Activated CD8-positive, alpha-beta memory T cell treated with anti-CD3 and anti-CD28 coated beads, Interleukin-2, amount 10 ng/mL, durations not matched to agents 7 days and 5 days (primary cell): ENCODE measurements around the gene SPRR4. TPM values are rescaled to one million over a fixed set of nuclear protein-coding genes. Genes with fewer than 3 reads are reported as not detected.
A peak's percentile ranks its signal among the peaks of the same experiment; 100 is the strongest.

Source experiments
- ATAC-seq: fragments of 150-1000 bp; cut with Tn5 transposase; one replicate; pipeline ENCODE4 v1.10.0; 2021; ENCODE audit warnings: moderate library complexity
- CTCF ChIA-PET: fragments of 350-600 bp; sonication (Branson Sonifier 250); formaldehyde crosslinking; loops from one replicate; lab custom pipeline; 2021; ENCODE audit warnings: antibody characterized with exemption; lab: Charles Lee
- DNase-seq: peaks from one replicate; pipeline ENCODE4 v3.0.0-alpha.2; 2020
- H3K27ac Mint-ChIP-seq: one replicate; pipeline ENCODE4 v1.8.0; 2021; ENCODE audit warnings: mild to moderate bottlenecking, mixed read lengths
- H3K27me3 Mint-ChIP-seq: one replicate; pipeline ENCODE4 v1.8.0; 2021; ENCODE audit warnings: mixed read lengths
- H3K36me3 Mint-ChIP-seq: one replicate; pipeline ENCODE4 v1.8.0; 2021; ENCODE audit warnings: mild to moderate bottlenecking, mixed read lengths
- H3K4me1 Mint-ChIP-seq: one replicate; pipeline ENCODE4 v1.8.0; 2021; ENCODE audit warnings: mixed read lengths
- H3K4me3 Mint-ChIP-seq: one replicate; pipeline ENCODE4 v1.8.0; 2021; ENCODE audit warnings: mild to moderate bottlenecking, moderate library complexity, mixed read lengths
- H3K9me3 Mint-ChIP-seq: one replicate; pipeline ENCODE4 v1.8.0; 2022; ENCODE audit warnings: low read depth, mixed read lengths
- total RNA-seq, 2 experiments: library from RNA; stranded (reverse); gene quantifications; one replicate each; pipeline ENCODE4 v1.2.3, GENCODE V29; 2021

Gene SPRR4
- total RNA-seq = not detected

DNA sequence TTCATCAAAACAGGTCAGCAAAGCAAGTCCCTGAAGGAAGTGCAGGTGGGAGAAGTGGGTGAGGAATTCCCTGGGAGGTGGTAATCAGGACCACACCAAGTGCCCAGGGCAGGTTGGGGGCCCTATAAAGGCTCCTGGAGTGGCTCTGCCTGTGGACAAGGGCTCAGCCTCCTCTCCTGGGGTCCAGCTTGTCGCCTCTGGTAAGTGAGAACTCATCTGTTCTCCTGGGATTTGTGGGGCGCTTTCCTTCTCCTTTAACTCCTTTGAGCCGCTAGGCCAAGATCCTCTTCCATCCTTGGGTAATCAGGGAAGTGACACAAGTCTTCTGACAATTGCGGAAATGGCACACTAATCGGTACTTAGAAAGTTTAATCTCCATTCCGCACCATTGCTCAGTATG is at the start of gene SPRR4:
Gene SPRR4, plus strand, starts transcription at position 154 of the 400 bp plus-strand sequence. CDS start 1,243 bp downstream, outside the sequence.
- DNase-seq (no peak), ATAC-seq (no peak)
- Mint-ChIP-seq H3K4me3 (no peak within 1 kb of the TSS), H3K9me3 (no peaks in the 10 kb centered on the region), H3K27me3 (peaks cover 5% of the 10 kb centered on the region), H3K4me1 (peaks cover 7% of the 10 kb centered on the region), H3K27ac (no peak within 1 kb of the TSS), H3K36me3 (no peaks in the 10 kb centered on the region)
- CTCF ChIA-PET = no interaction called here

- CTCF ChIA-PET = no interaction called here
- no peaks in the 10 kb centered on the region for H3K9me3 Mint-ChIP-seq
Observed at GRCh38 chr1:152924191-152924590, 46.3 kb upstream of the SPRR4 start.

GRCh38 chr1:152926091-152926490 is 44.4 kb upstream of the SPRR4 start:
- Mint-ChIP-seq H3K9me3 (no peaks in the 10 kb centered on the region), H3K4me1 (no peaks in the 10 kb centered on the region)

More at GRCh38 chr1:152924191-152924590, 46.3 kb upstream of the SPRR4 start:
- no peak for ATAC-seq
- DNase-seq = no peak
- Mint-ChIP-seq H3K4me3 (no peak overlapping the region), H3K27ac (no peak overlapping the region), H3K4me1 (no peaks in the 10 kb centered on the region), H3K27me3 (peaks cover 3% of the 10 kb centered on the region), H3K36me3 (no peaks in the 10 kb centered on the region)

GRCh38 chr1:152928671-152929070 is 41.8 kb upstream of the SPRR4 start:
- Mint-ChIP-seq H3K36me3 (no peaks in the 10 kb centered on the region), H3K4me1 (no peaks in the 10 kb centered on the region), H3K27me3 (peaks cover 20% of the 10 kb centered on the region), H3K4me3 (no peak overlapping the region), H3K9me3 (no peaks in the 10 kb centered on the region), H3K27ac (no peak overlapping the region)
- ATAC-seq (no peak), DNase-seq (no peak)
- CTCF ChIA-PET = no interaction called here

More at GRCh38 chr1:152926091-152926490, 44.4 kb upstream of the SPRR4 start:
- ATAC-seq (no peak), DNase-seq (no peak)
- Mint-ChIP-seq H3K27me3 (peaks cover 11% of the 10 kb centered on the region), H3K36me3 (no peaks in the 10 kb centered on the region), H3K4me3 (no peak overlapping the region), H3K27ac (no peak overlapping the region)
- CTCF ChIA-PET = interaction anchor here (1.1 to 1.8 kb wide), 3 partner anchors 50 to 272 kb away, joined by 3 to 4 read pairs (median 4); no protein-coding TSS in a partner anchor

DNA sequence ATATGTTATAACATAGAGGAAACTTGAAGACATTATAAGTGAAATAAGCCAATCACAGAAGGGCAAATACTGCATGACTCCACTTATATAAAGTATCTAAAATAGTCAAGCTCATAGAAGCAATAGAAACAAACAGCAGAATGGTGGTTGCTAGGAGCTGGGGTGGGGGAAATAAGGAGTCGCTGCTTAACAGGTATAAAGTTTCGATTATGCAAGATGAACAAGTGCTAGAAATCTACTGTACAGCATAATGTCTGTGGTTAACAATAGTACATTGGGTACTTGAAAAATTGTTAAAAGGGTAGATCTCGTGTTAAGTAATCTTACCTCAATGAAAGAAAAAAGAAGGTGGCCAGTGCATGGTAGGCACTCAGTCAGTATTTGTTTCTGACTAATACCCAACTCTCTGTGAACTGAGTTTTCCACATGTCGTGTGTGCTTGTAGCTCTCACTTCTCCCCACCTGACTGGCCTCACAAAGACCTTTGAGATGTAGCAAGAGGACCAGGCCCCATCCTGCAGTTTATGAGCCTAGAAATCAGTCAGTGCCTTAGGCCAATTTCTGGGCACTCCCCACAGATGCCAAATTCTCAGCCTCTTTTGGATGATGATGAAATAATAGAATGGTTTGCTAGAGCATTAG is 38.2 kb upstream of the SPRR4 start:
- Mint-ChIP-seq H3K27me3 (peaks cover 20% of the 10 kb centered on the region), H3K4me1 (no peaks in the 10 kb centered on the region), H3K36me3 (no peaks in the 10 kb centered on the region), H3K27ac (no peak overlapping the region), H3K9me3 (no peaks in the 10 kb centered on the region), H3K4me3 (no peak overlapping the region)
- CTCF ChIA-PET = no interaction called here
- ATAC-seq (no peak), DNase-seq (peak; percentile 30)

GRCh38 chr1:152933196-152933595 is 37.3 kb upstream of the SPRR4 start:
- H3K4me1 Mint-ChIP-seq = no peaks in the 10 kb centered on the region
- no peak for DNase-seq
- no peak overlapping the region for H3K27ac Mint-ChIP-seq
- H3K36me3 Mint-ChIP-seq = no peaks in the 10 kb centered on the region
- H3K9me3 Mint-ChIP-seq = no peaks in the 10 kb centered on the region
- CTCF ChIA-PET = no interaction called here
- H3K27me3 Mint-ChIP-seq = peaks cover 20% of the 10 kb centered on the region
- H3K4me3 Mint-ChIP-seq = no peak overlapping the region
- no peak for ATAC-seq

GRCh38 chr1:152940614-152941013 is 29.8 kb upstream of the SPRR4 start:
- DNase-seq = no peak
- no peaks in the 10 kb centered on the region for H3K27me3 Mint-ChIP-seq
- no peak overlapping the region for H3K27ac Mint-ChIP-seq
- ATAC-seq = no peak
- H3K36me3 Mint-ChIP-seq = no peaks in the 10 kb centered on the region
- no peaks in the 10 kb centered on the region for H3K9me3 Mint-ChIP-seq
- CTCF ChIA-PET = no interaction called here
- H3K4me3 Mint-ChIP-seq = no peak overlapping the region
- H3K4me1 Mint-ChIP-seq = no peaks in the 10 kb centered on the region

DNA sequence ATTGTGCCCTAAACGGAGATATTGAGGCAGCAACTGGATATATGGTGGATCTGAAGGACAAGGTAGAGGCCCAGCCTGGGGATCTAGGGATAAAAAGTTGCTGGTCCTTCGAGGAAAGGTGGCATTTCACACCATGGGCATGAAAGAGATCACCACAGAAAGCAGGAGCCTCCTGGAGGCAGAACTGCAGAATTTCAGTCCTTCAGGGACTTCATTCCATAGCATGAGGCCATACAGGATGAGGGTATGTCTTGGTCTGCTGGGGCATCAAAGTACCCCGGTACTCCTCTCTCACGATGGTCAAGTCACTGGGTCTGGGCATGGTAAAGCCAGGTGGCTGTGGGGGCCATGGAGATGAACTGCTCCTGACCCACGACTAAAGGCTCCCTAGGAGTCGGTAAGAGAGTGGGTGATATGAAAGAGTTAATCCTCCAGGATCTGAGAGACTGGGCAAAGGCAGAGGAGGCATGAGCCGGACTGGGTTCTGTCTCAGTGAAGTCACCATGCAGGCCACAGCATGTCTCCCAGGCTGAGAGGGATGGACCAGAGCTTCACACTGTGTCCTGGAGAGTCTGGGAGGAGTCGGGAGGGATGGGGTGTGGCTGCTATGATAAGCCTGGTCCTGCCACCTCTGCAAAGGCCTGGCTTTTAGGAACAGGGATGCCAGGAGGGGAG is 29.3 kb upstream of the SPRR4 start:
- H3K36me3 Mint-ChIP-seq = no peaks in the 10 kb centered on the region
- H3K27ac Mint-ChIP-seq = no peak overlapping the region
- no peaks in the 10 kb centered on the region for H3K27me3 Mint-ChIP-seq
- no peaks in the 10 kb centered on the region for H3K9me3 Mint-ChIP-seq
- no peak for ATAC-seq
- no peaks in the 10 kb centered on the region for H3K4me1 Mint-ChIP-seq
- CTCF ChIA-PET = no interaction called here
- no peak overlapping the region for H3K4me3 Mint-ChIP-seq
- no peak for DNase-seq

GRCh38 chr1:152942161-152942560 is 28.3 kb upstream of the SPRR4 start:
- no peak for ATAC-seq
- Mint-ChIP-seq H3K27me3 (peaks cover under 1% of the 10 kb centered on the region), H3K4me1 (no peaks in the 10 kb centered on the region), H3K36me3 (no peaks in the 10 kb centered on the region), H3K4me3 (no peak overlapping the region), H3K27ac (no peak overlapping the region), H3K9me3 (no peaks in the 10 kb centered on the region)
- CTCF ChIA-PET = no interaction called here
- no peak for DNase-seq

DNA sequence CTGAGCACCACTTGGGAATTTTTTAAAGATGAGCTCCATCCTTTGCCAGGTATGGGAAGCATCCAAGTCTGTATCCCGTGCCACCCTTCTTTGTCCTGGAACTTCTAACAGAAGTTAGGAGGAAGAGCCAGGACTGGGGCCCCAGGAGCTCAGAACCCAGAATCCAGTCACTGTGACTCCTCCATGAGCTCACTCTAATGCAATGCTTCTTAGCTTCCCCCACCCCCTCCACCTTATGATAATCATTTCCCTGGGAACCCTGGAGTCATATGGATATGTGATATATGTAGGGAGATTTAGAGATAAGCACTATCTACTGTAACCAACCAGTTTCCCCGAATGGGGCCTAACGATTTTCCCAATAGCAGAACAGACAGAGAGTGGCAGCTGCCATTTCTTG is 24.2 kb upstream of the SPRR4 start:
- DNase-seq (no peak), ATAC-seq (no peak)
- peaks cover 3% of the 10 kb centered on the region for H3K27me3 Mint-ChIP-seq
- H3K27ac Mint-ChIP-seq = no peak overlapping the region
- no peaks in the 10 kb centered on the region for H3K9me3 Mint-ChIP-seq
- no peaks in the 10 kb centered on the region for H3K4me1 Mint-ChIP-seq
- CTCF ChIA-PET = interaction anchor here (1.2 kb wide), 1 partner anchor 77 kb away, joined by 3 read pairs; no protein-coding TSS in a partner anchor
- H3K36me3 Mint-ChIP-seq = no peaks in the 10 kb centered on the region
- no peak overlapping the region for H3K4me3 Mint-ChIP-seq

DNA sequence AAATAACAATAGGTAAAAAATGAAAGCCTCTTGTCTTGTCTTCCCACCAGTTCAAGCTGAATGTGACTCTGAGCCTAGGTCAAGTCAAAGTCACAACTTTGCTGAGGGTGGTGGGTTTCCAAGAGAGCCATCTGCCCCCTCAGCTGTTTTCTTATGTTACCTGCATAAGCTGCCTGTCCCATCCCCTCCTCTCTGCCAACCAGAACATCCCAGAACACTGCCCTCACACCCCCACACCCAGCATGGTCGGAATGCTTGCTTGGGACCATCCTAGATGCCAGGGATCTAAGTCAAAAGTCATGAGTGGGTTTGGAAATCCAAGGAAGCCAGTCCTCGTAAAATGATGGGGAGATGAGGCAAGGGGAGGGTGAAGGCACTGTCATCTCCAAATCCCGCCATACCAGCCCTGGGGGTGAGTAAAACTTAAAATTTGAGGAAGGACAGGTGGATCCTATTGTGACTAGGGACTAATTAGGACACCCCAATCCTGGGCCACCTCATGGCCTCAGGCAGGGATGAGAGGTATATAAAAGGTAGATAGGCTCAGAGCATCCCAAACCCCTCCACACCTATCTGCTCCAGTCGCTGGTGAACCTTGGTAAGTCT is 23.7 kb upstream of the SPRR4 start, which contains the start of gene SPRR5:
Gene SPRR5, plus strand, starts transcription at position 556 of the 606 bp plus-strand sequence. CDS start 1,349 bp downstream, outside the sequence.
- ATAC-seq (no peak), DNase-seq (no peak)
- Mint-ChIP-seq H3K9me3 (no peaks in the 10 kb centered on the region), H3K4me3 (no peak within 1 kb of the TSS), H3K27ac (no peak within 1 kb of the TSS), H3K27me3 (peaks cover 3% of the 10 kb centered on the region), H3K4me1 (no peaks in the 10 kb centered on the region), H3K36me3 (no peaks in the 10 kb centered on the region)
- CTCF ChIA-PET = no interaction called here

DNA sequence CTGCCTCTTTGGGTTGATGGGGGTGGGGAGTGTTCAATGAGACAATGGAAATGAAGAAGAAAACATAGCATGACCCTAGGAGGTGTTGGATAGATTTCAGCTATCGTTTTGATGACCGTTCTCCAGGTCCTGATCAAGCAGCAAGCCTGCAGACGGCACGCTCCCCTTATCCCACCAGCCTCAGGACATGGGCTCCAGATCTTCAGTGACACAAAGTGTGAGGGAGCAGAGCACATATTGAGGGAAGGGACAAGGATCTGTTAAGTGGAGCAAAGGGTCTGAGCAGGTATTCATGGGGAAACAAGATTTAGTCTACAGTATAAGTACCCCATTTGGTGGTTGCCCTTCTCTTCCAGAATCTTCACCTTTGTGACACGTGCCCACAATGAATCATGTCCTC is 18.7 kb upstream of the SPRR4 start:
- Mint-ChIP-seq H3K4me1 (no peaks in the 10 kb centered on the region), H3K36me3 (no peaks in the 10 kb centered on the region), H3K4me3 (no peak overlapping the region), H3K27me3 (peaks cover 3% of the 10 kb centered on the region), H3K27ac (no peak overlapping the region), H3K9me3 (no peaks in the 10 kb centered on the region)
- CTCF ChIA-PET = no interaction called here
- ATAC-seq (no peak), DNase-seq (no peak)

GRCh38 chr1:152953761-152954160 is 16.7 kb upstream of the SPRR4 start:
- no peaks in the 10 kb centered on the region for H3K4me1 Mint-ChIP-seq
- CTCF ChIA-PET = no interaction called here

GRCh38 chr1:152954436-152954835 is 16.0 kb upstream of the SPRR4 start:
- CTCF ChIA-PET = no interaction called here
- Mint-ChIP-seq H3K4me1 (no peaks in the 10 kb centered on the region), H3K4me3 (no peak overlapping the region)

More at GRCh38 chr1:152953761-152954160, 16.7 kb upstream of the SPRR4 start:
- Mint-ChIP-seq H3K4me3 (no peak overlapping the region), H3K27me3 (no peaks in the 10 kb centered on the region), H3K36me3 (no peaks in the 10 kb centered on the region), H3K9me3 (no peaks in the 10 kb centered on the region), H3K27ac (no peak overlapping the region)
- ATAC-seq (no peak), DNase-seq (no peak)

More at GRCh38 chr1:152954436-152954835, 16.0 kb upstream of the SPRR4 start:
- H3K27me3 Mint-ChIP-seq = no peaks in the 10 kb centered on the region
- no peaks in the 10 kb centered on the region for H3K9me3 Mint-ChIP-seq
- H3K27ac Mint-ChIP-seq = no peak overlapping the region
- no peaks in the 10 kb centered on the region for H3K36me3 Mint-ChIP-seq
- DNase-seq (no peak), ATAC-seq (no peak)
